HG03097 (cell line): ENCODE results near the gene ATXN1L.
"Not testable (repeated sequence)": the region's sequence is repeated elsewhere in the genome, so short reads cannot be mapped to it uniquely, and the experiment has no call there.

Experiments used
- ATAC-seq: cut with Tn5 transposase; IDR thresholded peaks from one replicate; pipeline ENCODE4 v1.9.1; 2021; ENCODE audit not compliant: unreplicated experiment, low FRiP score

ATXN1L gene, protein sequence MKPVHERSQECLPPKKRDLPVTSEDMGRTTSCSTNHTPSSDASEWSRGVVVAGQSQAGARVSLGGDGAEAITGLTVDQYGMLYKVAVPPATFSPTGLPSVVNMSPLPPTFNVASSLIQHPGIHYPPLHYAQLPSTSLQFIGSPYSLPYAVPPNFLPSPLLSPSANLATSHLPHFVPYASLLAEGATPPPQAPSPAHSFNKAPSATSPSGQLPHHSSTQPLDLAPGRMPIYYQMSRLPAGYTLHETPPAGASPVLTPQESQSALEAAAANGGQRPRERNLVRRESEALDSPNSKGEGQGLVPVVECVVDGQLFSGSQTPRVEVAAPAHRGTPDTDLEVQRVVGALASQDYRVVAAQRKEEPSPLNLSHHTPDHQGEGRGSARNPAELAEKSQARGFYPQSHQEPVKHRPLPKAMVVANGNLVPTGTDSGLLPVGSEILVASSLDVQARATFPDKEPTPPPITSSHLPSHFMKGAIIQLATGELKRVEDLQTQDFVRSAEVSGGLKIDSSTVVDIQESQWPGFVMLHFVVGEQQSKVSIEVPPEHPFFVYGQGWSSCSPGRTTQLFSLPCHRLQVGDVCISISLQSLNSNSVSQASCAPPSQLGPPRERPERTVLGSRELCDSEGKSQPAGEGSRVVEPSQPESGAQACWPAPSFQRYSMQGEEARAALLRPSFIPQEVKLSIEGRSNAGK

DNA sequence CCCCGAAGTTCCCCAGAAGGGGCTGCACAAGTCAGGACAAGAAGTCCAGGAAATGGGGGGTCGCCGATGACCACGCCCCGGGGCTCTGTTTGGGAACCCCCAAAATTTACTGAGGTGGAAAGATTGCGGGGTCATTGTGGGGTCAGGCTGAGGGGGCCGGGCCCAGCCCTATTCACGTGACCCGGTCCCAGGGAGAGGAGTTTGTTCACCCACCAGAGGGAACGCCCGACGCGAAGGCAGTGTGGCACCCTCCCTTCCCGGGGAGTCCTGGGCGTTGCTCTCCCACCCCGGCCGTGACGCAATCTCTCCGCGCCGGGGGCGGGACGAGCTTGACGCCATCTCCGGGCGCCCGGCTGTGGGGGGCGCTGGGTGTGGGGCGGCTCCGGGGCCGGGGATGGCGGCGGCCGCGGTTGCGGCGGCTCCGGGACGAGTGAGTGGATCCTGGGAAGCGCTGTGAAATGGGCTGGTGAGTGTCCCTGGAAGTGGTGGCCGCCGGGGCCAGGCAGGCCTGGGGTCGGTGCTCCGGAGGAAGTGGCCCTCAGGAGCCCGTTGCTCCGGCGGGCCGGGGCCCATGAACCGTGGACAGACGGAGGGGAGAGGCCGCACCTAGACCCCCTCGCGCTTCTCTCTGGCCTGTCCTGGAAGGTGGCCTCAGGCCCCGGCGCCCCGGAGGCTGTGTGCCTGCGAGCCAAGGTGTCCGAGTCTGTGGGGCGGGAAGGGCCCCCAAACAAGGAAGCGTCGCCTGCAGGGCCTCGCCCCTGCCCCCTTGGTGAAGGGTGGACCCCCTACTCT is at the start of gene ATXN1L:
ATXN1L (plus strand) TSS at position 338 of the 792 bp plus-strand sequence. CDS start 3,765 bp downstream, outside the sequence.
- peak; percentile 69 for ATAC-seq

DNA sequence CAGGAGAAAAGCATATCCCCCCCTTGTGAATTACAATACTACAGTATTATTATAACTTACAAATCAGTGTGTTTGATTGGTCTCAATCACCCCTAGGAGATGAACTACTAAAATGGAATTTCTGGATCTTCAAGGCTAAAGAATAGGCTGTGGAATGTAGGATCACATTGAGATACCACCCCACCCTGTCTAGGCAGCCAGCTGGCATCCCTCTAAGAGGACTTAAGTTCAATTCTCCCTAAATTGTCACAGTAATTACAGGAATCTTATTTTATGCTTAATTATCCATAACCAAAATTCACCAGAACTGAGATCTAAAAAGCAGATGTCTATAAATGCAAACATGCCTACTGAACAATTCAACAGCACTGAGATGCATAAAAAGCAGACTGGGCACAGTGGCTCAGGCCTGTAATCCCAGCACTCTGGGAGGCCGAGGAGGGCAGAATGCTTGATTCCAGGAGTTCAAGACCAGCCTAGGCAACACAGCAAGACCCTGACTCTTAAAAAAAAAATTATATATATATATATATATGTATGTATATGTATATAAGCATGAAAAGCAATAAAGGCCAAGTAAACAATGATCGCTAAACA is 49.2 kb upstream of the ATXN1L start:
- ATAC-seq, result no peak

DNA sequence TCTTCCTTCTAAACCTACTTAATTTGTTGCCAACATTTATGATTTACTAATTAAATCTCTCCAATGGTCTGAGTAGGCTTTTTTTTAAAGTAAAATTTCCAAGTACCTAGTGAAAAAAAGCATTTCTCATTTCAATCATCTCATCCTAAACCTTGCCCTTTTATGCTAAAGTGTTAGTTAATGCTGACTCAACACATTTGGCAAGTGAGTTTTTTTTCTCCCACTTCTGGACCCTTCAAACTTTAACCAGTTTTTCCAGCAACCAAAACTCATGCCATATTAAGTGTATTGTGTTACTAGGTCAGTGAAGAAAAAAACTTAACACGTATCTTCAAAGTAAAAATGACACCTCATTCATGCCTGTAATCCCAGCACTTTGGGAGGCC is 42.5 kb upstream of the ATXN1L start:
- ATAC-seq, result no peak

DNA sequence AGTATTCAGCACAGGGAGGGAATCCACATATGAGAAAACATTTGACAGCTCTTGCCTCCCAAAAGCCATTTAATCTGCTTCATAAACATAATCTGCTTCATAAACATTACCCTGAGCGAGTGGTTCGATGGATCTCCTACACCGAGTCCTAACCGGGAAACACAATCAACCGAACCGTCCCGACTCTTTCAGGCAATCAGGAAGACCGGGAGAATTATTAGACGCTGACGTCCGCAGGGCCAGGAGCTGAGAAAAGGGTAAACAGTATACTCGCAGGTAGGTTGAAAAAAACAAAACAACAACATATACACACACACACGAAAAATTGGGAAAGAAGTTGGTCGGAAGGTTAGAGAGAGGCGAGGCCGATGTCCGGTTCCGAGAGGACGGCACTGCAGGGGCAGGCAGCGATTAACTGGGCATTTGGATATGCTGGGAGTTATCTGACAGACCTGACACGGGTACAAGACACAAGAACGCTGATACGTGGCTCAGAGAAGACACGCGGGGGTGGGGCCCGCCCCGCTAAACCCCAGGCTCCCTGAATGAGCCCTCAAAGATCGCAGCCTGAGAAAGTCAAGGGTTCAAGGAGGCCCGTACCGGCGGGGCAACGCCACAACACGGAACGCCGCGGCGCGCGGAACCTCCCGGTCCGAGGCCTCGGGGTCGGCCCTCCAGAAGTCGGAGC is 37.7 kb upstream of the ATXN1L start:
- no peak for ATAC-seq

DNA sequence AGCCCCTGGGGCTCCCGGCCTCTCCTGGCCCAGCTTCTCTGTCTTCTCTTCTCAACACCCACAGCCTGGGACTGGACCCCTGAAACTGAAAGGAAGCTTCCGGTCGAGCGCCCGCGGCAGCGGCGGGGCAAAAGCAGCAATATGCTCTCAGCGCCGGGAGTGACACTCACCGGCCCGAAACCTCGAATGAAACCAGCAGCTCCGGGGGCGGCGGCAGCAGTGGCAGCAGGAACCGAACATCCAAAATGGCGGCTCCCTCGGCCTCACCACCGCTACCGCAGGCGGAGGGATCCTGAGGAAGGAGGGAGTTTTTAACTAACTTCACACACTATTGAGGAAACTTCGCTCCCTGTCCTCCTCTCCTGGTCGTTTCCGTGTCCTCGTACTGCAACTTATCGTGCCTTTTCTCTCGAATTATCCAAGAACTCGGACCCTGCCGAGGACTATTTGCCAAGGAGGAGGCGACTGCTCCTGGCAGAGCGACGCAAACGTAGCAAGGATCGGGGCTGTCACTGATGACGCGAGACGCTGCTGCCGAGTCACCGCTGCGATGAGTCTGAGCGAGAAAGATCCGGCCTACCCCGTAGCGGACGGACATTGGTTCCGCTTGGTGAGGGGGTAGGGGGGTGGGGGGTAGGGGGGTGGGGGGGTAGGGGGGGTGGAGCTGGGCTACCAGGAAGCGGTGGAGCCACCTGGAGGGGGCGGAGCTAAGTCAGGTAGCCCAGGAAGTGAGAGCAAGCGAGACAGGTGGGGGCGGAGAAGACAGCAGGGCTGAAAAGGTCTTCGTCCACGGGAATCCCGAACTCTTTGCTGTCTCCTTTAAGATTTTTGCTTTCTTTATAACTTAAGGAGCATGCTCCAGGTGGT is 37.0 kb upstream of the ATXN1L start, which contains the start of gene AP1G1:
AP1G1 (minus strand) TSS at position 242 of the 867 bp plus-strand sequence. CDS start 19,355 bp downstream, outside the sequence.
- ATAC-seq, result peak; percentile 69

DNA sequence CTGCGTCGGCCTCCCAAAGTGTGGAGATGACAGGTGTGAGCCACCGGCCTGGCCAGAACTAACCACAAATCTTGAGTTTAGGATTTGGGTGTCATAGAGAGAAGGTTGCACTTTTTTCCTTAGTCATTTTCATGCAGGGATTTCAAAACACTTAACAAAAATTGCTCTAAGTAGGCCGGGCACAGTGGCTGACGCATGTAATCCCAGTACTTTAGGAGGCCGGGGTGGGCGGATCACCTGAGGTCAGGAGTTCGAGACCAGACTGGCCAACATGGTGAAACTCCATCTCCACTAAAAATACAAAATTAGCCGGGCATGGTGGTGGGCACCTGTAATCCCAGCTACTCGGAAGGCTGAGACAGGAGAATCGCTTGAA is 35.6 kb upstream of the ATXN1L start:
- not testable (repeated sequence) for ATAC-seq

DNA sequence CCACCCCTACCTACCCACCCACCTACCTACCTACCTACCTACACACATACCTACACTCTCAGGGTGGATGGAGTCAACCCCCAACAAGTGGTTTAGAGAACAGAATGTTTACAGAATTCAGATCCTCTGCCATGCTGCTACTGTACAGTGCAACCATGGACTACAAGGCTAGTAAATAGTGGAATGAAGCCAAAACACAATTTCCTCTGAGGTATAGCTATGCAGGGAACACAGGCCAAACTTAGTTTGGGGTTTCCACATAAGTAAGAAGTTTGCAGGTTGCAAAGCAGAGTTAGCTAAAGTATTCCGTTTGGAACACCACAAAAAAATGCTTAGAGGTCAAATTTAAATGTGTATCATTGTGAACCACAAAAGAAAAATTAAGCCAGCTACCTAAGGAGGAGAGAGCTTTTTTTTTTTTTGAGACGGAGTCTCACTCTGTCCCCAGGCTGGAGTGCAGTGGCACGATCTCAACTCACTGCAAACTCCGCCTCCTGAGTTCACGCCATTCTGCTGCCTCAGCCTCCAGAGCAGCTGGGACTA is 34.4 kb upstream of the ATXN1L start:
- ATAC-seq, result no peak

DNA sequence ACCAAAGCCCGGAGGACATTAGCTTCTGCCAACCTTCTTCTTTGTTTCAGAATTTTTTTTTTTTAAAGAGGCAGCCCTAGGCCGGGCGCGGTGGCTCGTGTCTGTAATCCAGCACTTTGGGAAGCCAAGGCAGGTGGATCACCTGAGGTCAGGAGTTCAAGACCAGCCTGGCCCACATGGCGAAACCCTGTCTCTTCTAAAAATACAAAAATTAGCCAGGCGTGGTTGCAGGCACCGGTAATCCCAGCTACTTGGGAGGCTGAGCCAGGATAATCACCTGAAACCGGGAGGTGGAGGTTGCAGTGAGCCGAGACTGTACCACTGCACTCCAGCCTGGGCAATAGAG is 28.6 kb upstream of the ATXN1L start:
- peak; percentile 4 for ATAC-seq

DNA sequence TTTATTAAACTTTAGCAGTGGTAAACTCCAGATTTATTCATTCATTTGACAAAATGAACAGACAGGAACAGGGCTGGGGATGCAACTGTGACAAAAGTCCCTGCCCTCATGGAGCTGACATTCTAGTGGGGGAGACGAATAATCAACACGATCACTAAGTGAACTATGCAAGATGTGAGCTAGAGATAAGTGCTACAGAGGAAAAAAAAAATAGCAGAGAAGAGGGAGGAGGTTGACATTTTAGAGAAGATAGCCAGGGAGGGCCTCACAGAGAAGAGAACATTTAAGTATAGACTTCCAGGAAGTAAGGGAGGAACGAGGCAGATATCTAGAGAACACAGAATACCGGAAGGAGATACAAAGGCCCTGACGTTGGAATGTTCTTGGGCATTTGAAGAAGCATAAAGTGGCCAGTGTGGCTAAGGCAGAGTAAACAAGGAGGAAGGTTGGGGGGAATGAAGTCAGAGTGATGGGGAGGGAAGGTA is 19.2 kb upstream of the ATXN1L start:
- no peak for ATAC-seq

DNA sequence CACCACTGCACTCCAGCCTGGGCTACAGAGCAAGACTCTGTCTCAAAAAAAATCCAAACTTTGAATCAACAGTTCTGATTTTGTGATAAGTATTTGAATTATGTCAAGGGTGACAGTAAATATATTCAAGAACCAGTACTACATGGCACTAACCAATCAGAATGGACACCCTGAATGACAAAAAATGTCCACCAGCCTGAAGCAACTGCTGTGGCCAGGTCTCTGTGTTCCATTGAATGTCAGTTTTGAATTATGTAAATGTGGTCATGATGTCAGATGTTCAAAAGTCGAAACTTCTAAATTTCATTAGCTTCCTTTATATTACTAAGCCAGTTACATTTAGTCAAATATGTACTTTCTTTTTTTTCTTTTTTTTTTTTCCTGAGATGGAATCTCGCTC is 15.4 kb upstream of the ATXN1L start:
- ATAC-seq, result no peak

DNA sequence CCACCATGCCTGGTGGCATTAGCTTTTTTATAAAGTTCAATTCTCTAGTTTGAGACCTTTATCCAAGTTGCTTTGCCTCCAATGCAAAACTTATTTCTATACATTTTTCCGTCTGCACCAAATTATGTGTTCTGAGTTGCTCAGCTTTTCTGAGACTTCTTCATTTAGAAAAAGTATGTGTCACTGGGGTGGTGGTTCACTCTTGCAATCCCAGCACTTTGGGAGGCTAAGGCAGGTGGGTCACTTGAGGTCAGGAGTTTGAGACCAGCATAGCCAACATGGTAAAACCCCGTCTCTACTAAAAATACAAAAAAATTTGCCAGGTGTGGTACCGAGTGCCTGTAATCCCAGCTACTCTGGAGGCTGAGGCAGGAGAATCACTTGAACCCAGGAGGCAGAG is 14.1 kb upstream of the ATXN1L start:
- not testable (repeated sequence) for ATAC-seq

DNA sequence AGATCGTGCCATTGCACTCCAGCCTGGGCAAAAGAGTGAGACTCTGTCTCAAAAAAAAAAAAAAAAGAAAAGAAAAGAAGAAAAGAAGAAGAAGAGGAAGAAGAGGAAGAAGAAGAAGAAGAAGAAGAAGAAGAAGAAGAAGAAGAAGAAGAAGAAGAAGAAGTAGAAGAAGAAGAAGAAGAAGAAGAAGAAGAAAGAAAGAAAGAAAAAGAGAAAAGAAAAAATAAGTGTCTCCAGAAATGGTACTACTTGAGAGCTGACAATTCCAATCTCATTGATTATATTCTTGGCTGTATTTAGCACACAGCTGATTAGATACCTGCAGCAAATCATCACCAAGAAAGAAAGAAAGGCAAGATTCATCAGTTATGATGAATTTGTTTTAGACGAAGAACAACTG is 13.7 kb upstream of the ATXN1L start:
- ATAC-seq, result not testable (repeated sequence)

DNA sequence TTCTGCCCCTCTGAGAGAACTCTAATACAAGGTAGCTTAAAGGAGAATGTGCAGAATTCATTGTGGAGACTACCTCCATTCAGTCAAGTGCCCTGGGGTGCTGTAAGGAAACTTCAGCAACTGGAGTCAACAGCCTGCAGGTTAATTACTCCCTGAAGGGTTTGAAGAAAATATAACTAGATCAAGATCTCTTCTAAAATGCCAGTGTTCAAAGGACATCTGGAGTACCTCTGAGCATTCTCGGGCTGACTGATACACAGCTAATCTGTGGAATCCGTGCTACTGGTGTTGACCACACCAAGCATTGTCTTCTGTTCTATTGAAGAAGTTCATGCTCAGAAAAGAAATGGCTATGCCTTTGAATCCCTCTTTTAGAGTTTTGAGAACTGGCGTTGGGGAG is 11.5 kb upstream of the ATXN1L start:
- ATAC-seq, result no peak

DNA sequence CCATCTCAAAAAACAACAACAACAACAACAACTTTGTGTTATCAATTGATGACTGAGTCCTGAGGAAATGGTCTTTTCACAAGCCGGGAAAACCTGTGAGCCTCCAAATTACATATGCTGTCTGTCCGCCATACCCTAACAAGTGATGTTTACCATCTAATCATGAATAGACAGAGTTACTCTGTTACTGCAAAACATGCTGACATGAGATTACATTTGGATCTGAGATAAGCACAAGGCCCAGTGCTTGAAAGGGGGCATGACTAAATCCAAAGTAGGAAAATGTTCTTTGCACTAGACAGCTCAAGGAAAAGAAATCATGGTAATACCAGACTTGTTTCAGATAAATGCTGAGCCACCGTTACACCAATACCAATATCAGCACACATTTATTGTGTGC is 8.6 kb upstream of the ATXN1L start:
- no peak for ATAC-seq

DNA sequence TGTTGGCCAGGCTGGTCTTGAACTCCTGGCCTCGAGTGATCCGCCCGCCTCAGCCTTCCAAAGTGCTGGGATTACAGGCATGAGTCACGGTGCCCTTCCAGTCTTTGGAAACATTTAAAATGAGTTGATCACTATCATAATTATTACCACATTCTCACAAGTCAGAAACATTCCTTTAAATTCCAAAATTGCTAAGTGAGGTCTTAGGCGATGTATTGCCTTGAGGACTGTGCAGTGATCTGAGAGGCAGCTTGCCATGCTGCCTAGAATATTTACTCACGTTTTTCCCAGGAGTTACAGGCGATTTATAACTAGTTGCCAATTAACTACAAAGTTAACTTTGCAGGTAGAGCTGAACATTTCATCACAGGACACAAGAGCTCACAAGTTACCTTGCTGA is 5.7 kb upstream of the ATXN1L start:
- no peak for ATAC-seq

DNA sequence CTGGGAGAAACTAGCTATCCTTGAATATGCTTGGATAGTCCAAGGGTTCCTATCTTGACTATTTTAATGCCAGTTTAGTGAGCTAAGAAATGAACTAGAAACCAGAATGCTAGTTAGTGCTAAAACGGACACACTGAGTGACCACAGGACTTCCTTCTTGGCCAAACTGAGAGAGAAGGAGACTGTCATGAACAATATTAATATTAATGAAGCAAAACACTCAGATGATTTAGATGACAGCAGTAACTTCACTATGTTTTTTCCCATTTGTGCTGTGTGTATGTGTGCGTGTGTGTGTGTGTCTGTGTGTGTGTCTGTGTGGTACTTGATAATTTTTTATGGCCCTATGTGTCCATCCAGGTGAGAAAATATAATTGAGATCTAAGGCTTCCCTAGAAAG is 2.2 kb upstream of the ATXN1L start:
- ATAC-seq, result no peak

DNA sequence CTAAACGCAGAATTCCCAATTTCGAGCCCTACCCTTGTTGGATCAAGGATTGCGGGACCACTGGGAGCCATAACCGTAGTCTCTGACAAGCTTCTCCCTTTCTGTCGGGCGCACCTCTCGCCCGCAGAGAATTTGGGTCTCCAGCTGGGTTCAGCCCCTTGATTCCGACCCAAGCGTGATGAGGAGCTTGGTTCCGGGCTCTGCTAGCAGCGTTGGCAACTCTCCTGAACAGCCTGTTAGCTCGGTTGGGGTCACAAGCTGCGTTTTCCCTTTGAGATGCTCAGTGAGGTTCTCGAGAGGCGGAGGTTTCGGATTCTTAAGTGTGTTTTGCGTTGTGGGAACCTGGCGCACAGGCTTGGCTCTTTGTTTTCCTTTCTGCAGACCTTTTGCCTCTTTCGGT is 655 bp downstream of the ATXN1L start:
- ATAC-seq, result no peak

DNA sequence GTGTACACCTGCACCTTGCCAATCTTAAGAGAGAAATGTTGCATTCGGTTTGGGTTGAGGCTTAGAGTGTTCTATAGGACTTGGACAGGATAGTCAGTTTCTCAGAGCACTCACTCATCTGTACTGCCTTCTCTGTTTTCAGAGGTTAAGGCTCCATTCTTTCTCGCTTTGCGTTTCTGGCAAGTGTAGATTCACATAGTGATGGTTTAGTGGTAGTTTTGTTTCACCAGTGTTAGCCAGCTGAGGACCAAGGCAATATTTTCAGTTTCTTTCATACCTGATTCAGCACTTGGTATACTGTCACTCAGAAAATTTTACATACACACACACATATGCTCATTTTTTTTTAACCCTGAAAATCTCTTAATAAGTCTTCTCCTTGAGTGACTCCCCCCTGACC is 1.3 kb downstream of the ATXN1L start:
- ATAC-seq, result no peak

DNA sequence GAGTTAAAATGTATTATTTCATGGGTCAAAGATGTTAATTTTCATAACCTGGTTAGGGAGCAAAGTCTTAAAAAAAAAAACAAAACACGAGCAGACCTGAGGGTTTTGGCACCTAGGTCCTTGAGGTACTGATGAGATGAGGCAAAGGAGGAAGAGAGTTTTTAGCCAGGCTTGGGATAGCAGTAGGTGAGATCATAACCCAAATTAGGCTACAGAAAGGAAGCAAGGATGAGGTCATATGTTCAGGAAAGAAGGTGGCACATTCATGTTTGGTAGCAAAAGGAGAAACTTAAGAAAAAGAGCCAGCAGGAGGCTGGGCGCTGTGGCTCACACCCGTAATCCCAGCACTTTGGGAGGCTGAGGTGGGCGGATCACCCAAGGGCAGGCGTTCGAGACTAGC is 2.8 kb downstream of the ATXN1L start:
- ATAC-seq, result no peak
